K562 (cell line): Measurements from ENCODE around the gene PDLIM5. TPM values are rescaled to one million over a fixed set of nuclear protein-coding genes. Genes with fewer than 3 reads are reported as not detected.

Experiments
- ARID1B ChIP-seq: fragments of 450-650 bp; IDR thresholded peaks from 2 replicates; pipeline ENCODE4 v1.6.1; 2016; ENCODE audit warnings: antibody characterized with exemption, mild to moderate bottlenecking, inconsistent platforms
- ATF7 ChIP-seq: fragments of 450-650 bp; IDR thresholded peaks from 2 replicates; pipeline ENCODE4 v1.7.1; 2014; ENCODE audit warnings: mild to moderate bottlenecking, moderate library complexity
- CHD4 ChIP-seq: fragments of 200-600 bp; sonication (generic); IDR thresholded peaks from 3 replicates; pipeline ENCODE4 v1.6.1; 2012; ENCODE audit warnings: low read depth, mild to moderate bottlenecking, mixed read lengths, low read length, inconsistent platforms; ENCODE audit not compliant: insufficient read depth, insufficient replicate concordance, poor library complexity, severe bottlenecking
- DEAF1 ChIP-seq: fragments of 450-650 bp; formaldehyde crosslinking; IDR thresholded peaks from 2 replicates; pipeline ENCODE4 v1.4.0; 2020; ENCODE audit warnings: mild to moderate bottlenecking, moderate library complexity
- DPF2 ChIP-seq: fragments of 450-650 bp; IDR thresholded peaks from 2 replicates; pipeline ENCODE4 v1.6.1; 2016
- EHMT2 ChIP-seq: fragments of 450-650 bp; IDR thresholded peaks from 2 replicates; pipeline ENCODE4 v1.6.1; 2018; ENCODE audit warnings: antibody characterized with exemption
- EP300 ChIP-seq: IDR thresholded peaks from 2 replicates; pipeline ENCODE4 v1.6.1; 2012; ENCODE audit warnings: low read length, improper control_type of control experiment
- ETV6 ChIP-seq, 3 experiments: fragments of 150-350 bp in 1 of 3; sonication (generic) in 1 of 3; formaldehyde crosslinking in 1 of 3; IDR thresholded peaks; 2 replicates each; pipeline versions ENCODE4 v1.6.1 to v1.8.0; 2014 to 2022; ENCODE audit warnings: borderline replicate concordance in 2 of 3, low read depth in 2 of 3, antibody characterized with exemption in 1 of 3, low read length in 1 of 3, mild to moderate bottlenecking in 1 of 3, missing genetic modification reagents in 1 of 3
- FOS ChIP-seq: IDR thresholded peaks from 3 replicates; pipeline ENCODE4 v1.6.1; 2011; ENCODE audit not compliant: insufficient read length; ENCODE audit errors: extremely low read depth
- HDGF ChIP-seq: fragments of 450-650 bp; IDR thresholded peaks from 2 replicates; pipeline ENCODE4 v1.6.1; 2016
- HMG20A ChIP-seq: fragments of 450-650 bp; formaldehyde crosslinking; conservative IDR thresholded peaks from 2 replicates; pipeline ENCODE4 v1.4.0; 2020; ENCODE audit warnings: mild to moderate bottlenecking, mixed read lengths
- HOXB6 ChIP-seq: fragments of 250-450 bp; sonication (Bioruptor Pico); IDR thresholded peaks from 2 replicates; pipeline ENCODE4 v1.5.1; 2022; ENCODE audit warnings: mild to moderate bottlenecking, borderline replicate concordance
- MYC ChIP-seq, 2 experiments: fragments of 250-450 bp in 1 of 2; sonication (Bioruptor Pico) in 1 of 2; IDR thresholded peaks; 2 replicates each; pipeline versions ENCODE4 v1.5.1 to v1.6.1; 2012 to 2021; ENCODE audit warnings: low read depth in 2 of 2, borderline replicate concordance in 1 of 2, improper control_type of control experiment in 1 of 2, low read length in 1 of 2, mild to moderate bottlenecking in 1 of 2, moderate library complexity in 1 of 2
- NCOA6 ChIP-seq: fragments of 450-650 bp; IDR thresholded peaks from 2 replicates; pipeline ENCODE4 v1.6.1; 2017; ENCODE audit warnings: mild to moderate bottlenecking
- NFIC ChIP-seq: fragments of 450-650 bp; IDR thresholded peaks from 2 replicates; pipeline ENCODE4 v1.6.1; 2017; ENCODE audit warnings: mild to moderate bottlenecking, inconsistent platforms
- POLR2AphosphoS5 ChIP-seq: IDR thresholded peaks from 2 replicates; pipeline ENCODE4 v1.6.1; 2011; ENCODE audit warnings: mild to moderate bottlenecking, low read depth, low read length, moderate library complexity; ENCODE audit not compliant: control insufficient read depth, insufficient read depth
- PRDM10 ChIP-seq: fragments of 450-650 bp; IDR thresholded peaks from 2 replicates; pipeline ENCODE4 v1.6.1; 2018; ENCODE audit not compliant: partially characterized antibody
- RHOXF2B ChIP-seq: fragments of 250-450 bp; sonication (Bioruptor Pico); conservative IDR thresholded peaks from 2 replicates; pipeline ENCODE4 v1.5.1; 2021
- TAF15 ChIP-seq: fragments of 200-400 bp; formaldehyde crosslinking; IDR thresholded peaks from 2 replicates; pipeline ENCODE4 v1.6.1; 2017; ENCODE audit warnings: mild to moderate bottlenecking, low read depth, low read length, moderate library complexity
- TCF3 ChIP-seq: sonication (generic); formaldehyde crosslinking; IDR thresholded peaks from 2 replicates; pipeline ENCODE4 v1.4.0; 2020; ENCODE audit warnings: mild to moderate bottlenecking, missing genetic modification reagents
- TEAD2 ChIP-seq: fragments of 450-650 bp; IDR thresholded peaks from 2 replicates; pipeline ENCODE4 v1.6.1; 2016; ENCODE audit warnings: missing genetic modification characterization, control low read depth, missing compliant biosample characterization
- THRAP3 ChIP-seq: fragments of 450-650 bp; IDR thresholded peaks from 2 replicates; pipeline ENCODE4 v1.6.1; 2016; ENCODE audit warnings: mild to moderate bottlenecking, inconsistent platforms, borderline replicate concordance
- ZFX ChIP-seq: sonication (generic); formaldehyde crosslinking; IDR thresholded peaks from 2 replicates; pipeline ENCODE4 v1.8.0; 2022; ENCODE audit warnings: mild to moderate bottlenecking, missing genetic modification reagents, moderate library complexity
- ZNF76 ChIP-seq: fragments of 250-450 bp; sonication (Bioruptor Pico); IDR thresholded peaks from 2 replicates; pipeline ENCODE4 v1.4.0; 2020; ENCODE audit warnings: mild to moderate bottlenecking, moderate library complexity, borderline replicate concordance
- polyA plus RNA-seq, 8 experiments: library from polyadenylated mRNA; depleted of rRNA in 4 of 8; stranded (reverse) in 5 of 8; unstranded in 3 of 8; fragments of >200 nt; fragmentation: Nextera tagmentation in 2 of 8; fragmentation: Illumina TruSeq in 1 of 8; extraction: Ambion mirVana in 2 of 8; extraction: Trizol in 1 of 8; gene quantifications; 2 replicates each; pipeline versions ENCODE4 v1.2.1 to v1.2.3, GENCODE V29; 2011 to 2014; ENCODE audit warnings: inconsistent platforms in 1 of 8, missing spikeins in 1 of 8
- total RNA-seq, 7 experiments: library from RNA; depleted of rRNA in 6 of 7; stranded (reverse); fragments of >200 nt in 6 of 7; fragmentation: Illumina TruSeq in 2 of 7; extraction: Trizol in 2 of 7; gene quantifications; 2 replicates each; pipeline versions ENCODE4 v1.2.1 to v1.2.3, GENCODE V29; 2011 to 2021; ENCODE audit warnings: low replicate concordance in 1 of 7

Gene PDLIM5
- total and polyA plus RNA-seq, 9 of the 15 experiments (the other 6 are each of a cell fraction or from before 2014, with no cell fraction given): 36.9 to 127 (median 62.5) TPM

- no peak for TF ChIP-seq PRDM10
- TF ChIP-seq ARID1B: peak; percentile 97
- no peak; the same call in 1 of the 2 replicates for TF ChIP-seq NCOA6
- TF ChIP-seq RHOXF2B (CRISPR knock-in tag): no peak
- TF ChIP-seq ETV6 (IDR thresholded peaks at IDR 0.05; ENCODE audit: borderline replicate concordance in 1 of 2, low read depth in 2 of 2, low read length in 1 of 2): no peak
- TF ChIP-seq ETV6 (CRISPR knock-in tag; IDR thresholded peaks at IDR 0.05; ENCODE audit: borderline replicate concordance): no peak
- no peak for TF ChIP-seq DEAF1 (CRISPR knock-in tag)
- TF ChIP-seq THRAP3: no peak
- peak; percentile 89 for TF ChIP-seq EP300
- no peak for TF ChIP-seq ZNF76 (CRISPR knock-in tag)
- TF ChIP-seq TEAD2: no peak
- peak; percentile 95 for TF ChIP-seq DPF2
- TF ChIP-seq CHD4: no peak
- peak; percentile 74 for TF ChIP-seq MYC (IDR thresholded peaks at IDR 0.05; ENCODE audit: low read depth, low read length)
- no peak for TF ChIP-seq MYC (CRISPR knock-in tag; IDR thresholded peaks at IDR 0.05; ENCODE audit: borderline replicate concordance, low read depth)
- peak; percentile 52; the same call in 1 of the 2 replicates for TF ChIP-seq NFIC
- TF ChIP-seq TAF15: no peak
- peak; percentile 47; the same call in 1 of the 2 replicates for TF ChIP-seq ATF7
- TF ChIP-seq POLR2AphosphoS5: peak; percentile 65; the same call in 1 of the 2 replicates
- TF ChIP-seq ZFX: no peak
- TF ChIP-seq TCF3: peak; percentile 89
- no peak for TF ChIP-seq FOS
- no peak for TF ChIP-seq HOXB6 (CRISPR knock-in tag)
- no peak for TF ChIP-seq EHMT2
- TF ChIP-seq HDGF: no peak
- no peak for TF ChIP-seq HMG20A (CRISPR knock-in tag)
Observed at GRCh38 chr4:94533405-94534223, 81.9 kb downstream of the PDLIM5 start (continued).
